WI38 (cell line): ENCODE results near the gene CAMSAP1.

Source experiments
- H3K4me3 ChIP-seq: 2 replicates; pipeline ENCODE4 v1.5.1; 2011; ENCODE audit warnings: low read depth, mild to moderate bottlenecking, control low read depth, low read length
- CTCF ChIP-seq: IDR thresholded peaks from 2 replicates; pipeline ENCODE4 v1.5.1; 2012; ENCODE audit warnings: low read depth, mild to moderate bottlenecking, control low read depth, low read length

CAMSAP1 gene

GRCh38 chr9:135804581-135805421 is 102.5 kb downstream of the CAMSAP1 start:
- no peak overlapping the region for H3K4me3 ChIP-seq
- TF ChIP-seq CTCF, result no peak

GRCh38 chr9:135803441-135803840 is 103.9 kb downstream of the CAMSAP1 start:
- no peak for TF ChIP-seq CTCF
- H3K4me3 ChIP-seq, result no peak overlapping the region

GRCh38 chr9:135802876-135803419 is 104.4 kb downstream of the CAMSAP1 start:
- TF ChIP-seq CTCF, result no peak
- H3K4me3 ChIP-seq, result no peak overlapping the region

DNA sequence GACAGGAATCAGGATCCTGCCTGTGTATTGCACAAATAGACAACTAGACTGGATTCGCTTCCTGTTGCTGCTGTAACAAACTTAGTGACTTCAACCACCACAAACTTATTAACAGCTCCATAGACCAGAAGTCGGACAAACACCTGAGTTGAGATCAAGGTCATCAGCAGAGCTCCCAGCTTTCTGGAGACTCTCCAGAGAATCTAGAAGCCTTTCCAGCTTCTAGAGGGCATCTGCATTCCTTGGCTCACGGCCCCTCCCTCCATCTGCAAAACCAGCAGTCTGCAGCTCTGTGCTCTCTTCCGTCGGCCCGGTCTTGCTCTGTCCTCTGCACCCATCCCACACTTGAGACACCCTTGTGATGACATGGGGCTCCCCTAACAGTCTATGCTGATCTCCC is 106.3 kb downstream of the CAMSAP1 start:
- no peak overlapping the region for H3K4me3 ChIP-seq
- no peak for TF ChIP-seq CTCF

DNA sequence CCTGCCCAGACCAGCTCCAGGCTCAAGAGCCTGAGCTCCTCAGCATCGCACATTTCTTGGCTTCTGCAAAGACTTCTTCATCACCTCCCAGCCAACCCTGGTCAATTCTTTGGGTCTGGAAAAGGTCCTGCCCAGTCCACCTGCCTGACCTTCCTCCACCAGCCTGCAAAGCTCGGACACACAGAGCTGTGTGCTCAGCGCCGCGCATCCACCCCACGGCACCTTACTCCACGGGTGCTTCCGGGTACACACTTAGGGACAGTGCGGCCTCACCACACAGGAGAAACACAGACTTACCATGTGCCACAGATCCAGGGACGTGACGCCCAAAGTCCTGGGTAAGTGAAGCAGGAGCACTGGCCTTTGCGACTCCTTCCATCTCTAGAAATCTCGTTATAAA is 108.1 kb downstream of the CAMSAP1 start:
- H3K4me3 ChIP-seq, result no peak overlapping the region
- no peak for TF ChIP-seq CTCF

DNA sequence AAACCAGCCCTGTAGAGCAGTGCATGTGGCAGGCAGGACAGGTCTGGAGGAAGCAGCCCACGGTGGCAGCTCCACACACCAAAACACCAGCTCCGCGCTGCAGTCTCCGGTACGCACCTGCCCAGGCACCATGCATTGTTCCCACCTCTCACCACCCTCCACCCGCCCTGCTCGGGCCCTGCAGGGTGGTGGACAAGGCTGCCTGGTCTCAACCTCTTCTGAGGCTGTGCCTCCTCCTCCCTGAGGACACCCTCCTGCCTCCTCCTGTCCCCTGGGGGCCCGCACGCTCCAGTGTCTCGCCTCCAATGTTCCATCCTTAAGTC is 109.1 kb downstream of the CAMSAP1 start:
- H3K4me3 ChIP-seq, result no peak overlapping the region
- TF ChIP-seq CTCF, result no peak

- TF ChIP-seq CTCF, result peak; percentile 77
- no peak overlapping the region for H3K4me3 ChIP-seq
Measured at GRCh38 chr9:135797507-135798262, 109.7 kb downstream of the CAMSAP1 start.
